ENCODE measurements around the gene DPP6. TPM values are rescaled to one million over a fixed set of nuclear protein-coding genes. Genes with fewer than 3 reads are reported as not detected.

DPP6 gene
- total and polyA plus RNA-seq, 2 experiments from 2014 or later: 0.20 to 0.44 TPM

DNA sequence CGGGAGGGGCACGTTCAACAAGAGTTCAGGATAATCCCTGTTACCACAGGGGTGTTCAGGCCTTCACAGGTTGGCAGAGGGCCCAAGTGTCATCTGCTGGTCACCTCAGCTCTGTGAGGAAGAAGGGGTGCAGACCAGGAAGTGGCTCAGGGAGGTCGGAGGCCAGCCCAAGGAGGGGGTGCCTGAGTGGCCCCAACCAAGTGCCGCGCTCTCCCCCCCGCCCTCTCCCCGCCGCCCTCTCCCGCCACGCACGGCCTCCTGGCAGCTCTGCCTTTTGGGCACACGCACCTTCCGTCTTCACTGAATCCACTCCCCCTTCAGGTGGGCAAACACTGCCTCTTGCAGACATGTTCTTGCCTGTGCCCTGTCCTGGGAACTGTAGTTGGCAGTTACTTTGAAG, 705.6 kb downstream of the DPP6 start:
- H3K4me3 ChIP-seq: no peak overlapping the region
- H3K27me3 ChIP-seq: no peaks in the 10 kb centered on the region
- DNase-seq (ENCODE audit: low spot score): no peak
- no peaks in the 10 kb centered on the region for H3K4me1 ChIP-seq (ENCODE audit: insufficient read depth)
- no peaks in the 10 kb centered on the region for H3K79me2 ChIP-seq
- TF ChIP-seq, protein P1, sequence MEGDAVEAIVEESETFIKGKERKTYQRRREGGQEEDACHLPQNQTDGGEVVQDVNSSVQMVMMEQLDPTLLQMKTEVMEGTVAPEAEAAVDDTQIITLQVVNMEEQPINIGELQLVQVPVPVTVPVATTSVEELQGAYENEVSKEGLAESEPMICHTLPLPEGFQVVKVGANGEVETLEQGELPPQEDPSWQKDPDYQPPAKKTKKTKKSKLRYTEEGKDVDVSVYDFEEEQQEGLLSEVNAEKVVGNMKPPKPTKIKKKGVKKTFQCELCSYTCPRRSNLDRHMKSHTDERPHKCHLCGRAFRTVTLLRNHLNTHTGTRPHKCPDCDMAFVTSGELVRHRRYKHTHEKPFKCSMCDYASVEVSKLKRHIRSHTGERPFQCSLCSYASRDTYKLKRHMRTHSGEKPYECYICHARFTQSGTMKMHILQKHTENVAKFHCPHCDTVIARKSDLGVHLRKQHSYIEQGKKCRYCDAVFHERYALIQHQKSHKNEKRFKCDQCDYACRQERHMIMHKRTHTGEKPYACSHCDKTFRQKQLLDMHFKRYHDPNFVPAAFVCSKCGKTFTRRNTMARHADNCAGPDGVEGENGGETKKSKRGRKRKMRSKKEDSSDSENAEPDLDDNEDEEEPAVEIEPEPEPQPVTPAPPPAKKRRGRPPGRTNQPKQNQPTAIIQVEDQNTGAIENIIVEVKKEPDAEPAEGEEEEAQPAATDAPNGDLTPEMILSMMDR (IDR thresholded peaks at IDR 0.05; ENCODE audit: poor library complexity): no peak
- TF ChIP-seq EZH2phosphoT487 (IDR thresholded peaks at IDR 0.05; ENCODE audit: low read depth, severe bottlenecking, unreplicated experiment) (no peak), EZH2 (IDR thresholded peaks at IDR 0.05; ENCODE audit: borderline replicate concordance) (no peak)
- H3K9me2 ChIP-seq (replicated peaks; ENCODE audit: insufficient read depth): no peaks in the 10 kb centered on the region
- no peak overlapping the region for H2AFZ ChIP-seq
- WGBS (ENCODE audit: low lambda C conversion rate, missing lambda C conversion rate): 94% methylated on average over 12 of the region's 13 CpGs
- no peak overlapping the region for H3K27ac ChIP-seq
- H3K9me3 ChIP-seq (ENCODE audit: low read depth): no peaks in the 10 kb centered on the region
- H4K20me1 ChIP-seq (ENCODE audit: insufficient read depth, poor library complexity, severe bottlenecking): no peaks in the 10 kb centered on the region
- H3K36me3 ChIP-seq (replicated peaks; ENCODE audit: insufficient read depth, low read depth): no peaks in the 10 kb centered on the region
- H3K4me2 ChIP-seq: no peak overlapping the region

DNA sequence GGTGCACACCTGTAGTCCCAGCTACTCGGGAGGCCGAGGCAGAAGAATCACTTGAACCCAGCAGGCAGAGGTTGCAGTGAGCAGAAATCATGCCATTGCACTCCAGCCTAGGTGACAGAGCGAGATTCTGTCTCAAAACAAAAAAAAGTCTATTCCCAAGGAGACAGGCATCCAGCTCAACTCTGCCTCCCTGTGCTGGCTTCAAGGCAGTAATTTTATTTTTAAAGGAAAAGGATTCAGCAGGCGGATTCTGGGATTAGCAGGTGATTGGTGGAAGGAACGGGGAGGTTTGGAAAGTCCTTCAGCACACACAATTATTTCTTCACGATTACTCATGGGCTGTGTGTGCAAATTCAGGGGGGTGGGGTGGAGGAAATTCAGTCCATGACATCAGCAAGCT, 707.8 kb downstream of the DPP6 start:
- Histone ChIP-seq H3K27ac (no peak overlapping the region), H3K9me3 (ENCODE audit: low read depth) (no peaks in the 10 kb centered on the region), H2AFZ (no peak overlapping the region), H3K36me3 (replicated peaks; ENCODE audit: insufficient read depth, low read depth) (no peaks in the 10 kb centered on the region), H3K4me3 (no peak overlapping the region), H3K9me2 (replicated peaks; ENCODE audit: insufficient read depth) (no peaks in the 10 kb centered on the region), H3K4me2 (no peak overlapping the region), H3K79me2 (no peaks in the 10 kb centered on the region), H4K20me1 (ENCODE audit: insufficient read depth, poor library complexity, severe bottlenecking) (no peaks in the 10 kb centered on the region), H3K4me1 (ENCODE audit: insufficient read depth) (no peaks in the 10 kb centered on the region), H3K27me3 (no peaks in the 10 kb centered on the region)
- no peak for TF ChIP-seq EZH2phosphoT487 (IDR thresholded peaks at IDR 0.05; ENCODE audit: low read depth, severe bottlenecking, unreplicated experiment)
- TF ChIP-seq, protein P1 (IDR thresholded peaks at IDR 0.05; ENCODE audit: poor library complexity): no peak
- no peak for TF ChIP-seq EZH2 (IDR thresholded peaks at IDR 0.05; ENCODE audit: borderline replicate concordance)
- WGBS (ENCODE audit: low lambda C conversion rate, missing lambda C conversion rate): 78% methylated on average over 6 of the region's 6 CpGs
- peak; percentile 13 for DNase-seq (ENCODE audit: low spot score)

DNA sequence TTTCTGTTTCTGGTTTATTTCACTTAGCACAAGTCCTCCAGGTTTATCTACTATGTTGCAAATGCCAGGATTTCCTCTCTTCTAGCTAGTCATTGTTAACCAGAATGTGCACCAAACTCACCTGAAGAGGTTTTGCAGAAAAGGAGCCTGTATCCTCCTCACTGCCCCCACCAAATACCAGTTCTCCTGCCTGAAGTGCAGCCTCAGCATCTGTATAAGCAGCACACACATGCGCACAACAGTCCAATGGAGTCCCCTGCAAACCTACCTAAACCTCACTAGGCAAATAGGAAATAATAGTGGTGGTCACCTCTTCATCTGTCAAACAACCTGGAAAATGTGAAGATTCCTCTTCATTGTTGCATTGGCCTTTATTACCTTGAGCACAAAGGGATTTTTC, 712.9 kb downstream of the DPP6 start:
- no peaks in the 10 kb centered on the region for H3K9me3 ChIP-seq (ENCODE audit: low read depth)
- DNase-seq (ENCODE audit: low spot score): no peak
- 74% methylated on average over 1 of the region's 1 CpG for WGBS (ENCODE audit: low lambda C conversion rate, missing lambda C conversion rate)
- no peaks in the 10 kb centered on the region for H3K79me2 ChIP-seq
- H4K20me1 ChIP-seq (ENCODE audit: insufficient read depth, poor library complexity, severe bottlenecking): no peaks in the 10 kb centered on the region
- H3K36me3 ChIP-seq (replicated peaks; ENCODE audit: insufficient read depth, low read depth): no peaks in the 10 kb centered on the region
- peaks cover 4% of the 10 kb centered on the region for H3K27me3 ChIP-seq
- H3K9me2 ChIP-seq (replicated peaks; ENCODE audit: insufficient read depth): no peaks in the 10 kb centered on the region
- H2AFZ ChIP-seq: no peak overlapping the region
- TF ChIP-seq, protein P1 (IDR thresholded peaks at IDR 0.05; ENCODE audit: poor library complexity): no peak
- TF ChIP-seq EZH2phosphoT487 (IDR thresholded peaks at IDR 0.05; ENCODE audit: low read depth, severe bottlenecking, unreplicated experiment) (no peak), EZH2 (IDR thresholded peaks at IDR 0.05; ENCODE audit: borderline replicate concordance) (no peak)
- H3K4me1 ChIP-seq (ENCODE audit: insufficient read depth): no peaks in the 10 kb centered on the region
- no peak overlapping the region for H3K4me3 ChIP-seq
- no peak overlapping the region for H3K27ac ChIP-seq
- no peak overlapping the region for H3K4me2 ChIP-seq

DNA sequence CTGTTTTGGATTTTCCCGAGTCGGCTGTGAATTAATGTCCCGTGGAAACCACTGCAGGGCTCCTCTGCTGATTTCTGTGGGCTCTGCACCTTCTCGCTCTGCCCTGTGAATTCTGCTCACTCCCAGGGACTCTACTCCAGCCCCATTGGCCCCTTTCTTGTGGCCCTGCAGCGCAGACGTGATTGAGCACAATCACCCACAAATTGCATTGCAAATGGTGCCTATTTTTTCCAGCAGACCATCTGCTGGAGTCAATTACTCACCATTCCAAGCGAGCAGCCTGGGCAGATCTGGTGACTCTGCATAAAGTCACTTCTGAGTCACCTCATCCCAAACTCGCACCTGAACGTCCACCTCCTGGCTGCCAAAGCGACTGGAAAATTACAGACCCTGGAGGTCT, 714.9 kb downstream of the DPP6 start:
- no peak overlapping the region for H3K27ac ChIP-seq
- DNase-seq (ENCODE audit: low spot score): no peak
- H2AFZ ChIP-seq: no peak overlapping the region
- TF ChIP-seq, protein P1 (IDR thresholded peaks at IDR 0.05; ENCODE audit: poor library complexity): no peak
- TF ChIP-seq EZH2phosphoT487 (IDR thresholded peaks at IDR 0.05; ENCODE audit: low read depth, severe bottlenecking, unreplicated experiment) (no peak), EZH2 (IDR thresholded peaks at IDR 0.05; ENCODE audit: borderline replicate concordance) (no peak)
- WGBS (ENCODE audit: low lambda C conversion rate, missing lambda C conversion rate): 75% methylated on average over 10 of the region's 10 CpGs
- H3K9me3 ChIP-seq (ENCODE audit: low read depth): no peaks in the 10 kb centered on the region
- H3K79me2 ChIP-seq: no peaks in the 10 kb centered on the region
- H3K9me2 ChIP-seq (replicated peaks; ENCODE audit: insufficient read depth): no peaks in the 10 kb centered on the region
- H4K20me1 ChIP-seq (ENCODE audit: insufficient read depth, poor library complexity, severe bottlenecking): no peaks in the 10 kb centered on the region
- H3K27me3 ChIP-seq: peaks cover 4% of the 10 kb centered on the region
- H3K4me1 ChIP-seq (ENCODE audit: insufficient read depth): no peaks in the 10 kb centered on the region
- H3K4me2 ChIP-seq: no peak overlapping the region
- H3K4me3 ChIP-seq: no peak overlapping the region
- H3K36me3 ChIP-seq (replicated peaks; ENCODE audit: insufficient read depth, low read depth): no peaks in the 10 kb centered on the region
